K562 (cell line): Measurements from ENCODE around the gene ADCYAP1. TPM values are rescaled to one million over a fixed set of nuclear protein-coding genes. Genes with fewer than 3 reads are reported as not detected.

Source experiments
- ATAC-seq: fragments of 200-7000 bp; cut with Tn5 transposase; 3 replicates; pipeline ENCODE4 v1.9.1; 2020; ENCODE audit warnings: moderate library complexity
- BruUV-seq: library from RNA; stranded (reverse); fragments of 400-500 nt; replicated peaks from 2 replicates; lab custom pipeline; 2021; lab: Mats Ljungman, UMichigan
- CTCF ChIA-PET: fragments of 300-600 bp; formaldehyde crosslinking; extraction: SDS; loops from one replicate; lab custom pipeline; 2021; ENCODE audit warnings: low intra/inter-chr PET ratio; lab: Yijun Ruan, JAX
- POLR2A ChIA-PET: fragments of 300-600, 350-650 bp; sonication (Branson Sonifier 250); formaldehyde crosslinking; extraction: SDS; loops from one replicate; lab custom pipeline; 2021; ENCODE audit warnings: antibody characterized with exemption, inconsistent platforms; lab: Yijun Ruan, JAX
- DNase-seq, 4 experiments: peaks; one replicate each; pipeline versions ENCODE4 v3.0.0 to v3.0.0-alpha.2; 2011 to 2018; ENCODE audit warnings: low spot score in 3 of 4, mixed read lengths in 3 of 4; ENCODE audit errors: extremely low read depth in 1 of 4
- FAIRE-seq: peaks from 2 replicates; lab custom pipeline; 2011; peaks lifted over from hg19 to GRCh38; lab: Jason Lieb, UNC
- H2AFZ ChIP-seq: 2 replicates; pipeline ENCODE4 v1.6.0; 2011; ENCODE audit warnings: low read depth, low read length, control low read depth, inconsistent platforms
- H3K27ac ChIP-seq: fragments of 200-600 bp; 3 replicates; pipeline ENCODE4 v1.8.0; 2011; ENCODE audit warnings: low read depth, mild to moderate bottlenecking, control low read depth, inconsistent platforms, low read length, moderate library complexity, mixed read lengths; ENCODE audit errors: extremely low read depth
- H3K27me3 ChIP-seq, 2 experiments: fragments of 300-600 bp in 1 of 2; 2 replicates in 1 of 2; 3 replicates in 1 of 2; pipeline versions ENCODE4 v1.6.0 to v1.8.0; 2011; ENCODE audit warnings: inconsistent platforms in 2 of 2, low read length in 2 of 2, mild to moderate bottlenecking in 1 of 2, mixed read lengths in 1 of 2, moderate library complexity in 1 of 2; ENCODE audit not compliant: control insufficient read depth in 2 of 2, insufficient read depth in 2 of 2
- H3K36me3 ChIP-seq: fragments of 300-600 bp; 3 replicates; pipeline ENCODE4 v1.8.0; 2011; ENCODE audit warnings: mild to moderate bottlenecking, low read length, inconsistent platforms; ENCODE audit not compliant: control insufficient read depth, insufficient read depth
- H3K4me1 ChIP-seq, 2 experiments: fragments of 200-600 bp in 1 of 2; replicated peaks in 1 of 2; 2 replicates in 1 of 2; 3 replicates in 1 of 2; pipeline versions ENCODE4 v1.5.1 to v1.8.0; 2011; ENCODE audit warnings: inconsistent platforms in 2 of 2, low read length in 2 of 2, mild to moderate bottlenecking in 1 of 2, mixed read lengths in 1 of 2, moderate library complexity in 1 of 2; ENCODE audit not compliant: control insufficient read depth in 2 of 2, insufficient read depth in 2 of 2
- H3K4me2 ChIP-seq: 2 replicates; pipeline ENCODE4 v1.6.1; 2011; ENCODE audit warnings: low read length, control low read depth, inconsistent platforms, mixed read lengths; ENCODE audit not compliant: insufficient read depth
- H3K4me3 ChIP-seq: fragments of 200-600 bp; sonication (generic), shearing (Covaris generic); 2 replicates; pipeline ENCODE4 v1.5.1; 2016; ENCODE audit warnings: control low read depth, inconsistent platforms
- H3K79me2 ChIP-seq: fragments of 200-600 bp; 3 replicates; pipeline ENCODE4 v1.8.0; 2011; ENCODE audit warnings: low read length, inconsistent platforms; ENCODE audit not compliant: control insufficient read depth, insufficient read depth
- H3K9ac ChIP-seq, 2 experiments: 2 replicates each; pipeline versions ENCODE4 v1.6.0 to v1.6.1; 2011; ENCODE audit warnings: low read depth in 2 of 2, low read length in 2 of 2, control low read depth in 1 of 2, inconsistent platforms in 1 of 2, mild to moderate bottlenecking in 1 of 2, mixed read lengths in 1 of 2; ENCODE audit not compliant: insufficient read depth in 1 of 2
- H3K9me1 ChIP-seq: one replicate; pipeline ENCODE4 v1.6.0; 2011; ENCODE audit warnings: inconsistent platforms, mild to moderate bottlenecking, low read length, moderate library complexity; ENCODE audit not compliant: control insufficient read depth, insufficient read depth
- H3K9me3 ChIP-seq: replicated peaks from 2 replicates; pipeline ENCODE4 v1.5.1; 2011; ENCODE audit warnings: low read depth, low read length, inconsistent platforms; ENCODE audit not compliant: control insufficient read depth, insufficient read depth
- H4K20me1 ChIP-seq: replicated peaks from 2 replicates; pipeline ENCODE4 v1.6.1; 2011; ENCODE audit warnings: low read length, inconsistent platforms, mixed read lengths; ENCODE audit not compliant: control insufficient read depth, insufficient read depth
- BRD9 ChIP-seq: fragments of 450-650 bp; IDR thresholded peaks from 2 replicates; pipeline ENCODE4 v1.6.1; 2018; ENCODE audit warnings: low read depth; ENCODE audit not compliant: partially characterized antibody
- EHMT2 ChIP-seq: fragments of 450-650 bp; IDR thresholded peaks from 2 replicates; pipeline ENCODE4 v1.6.1; 2018; ENCODE audit warnings: antibody characterized with exemption
- ESRRB ChIP-seq: fragments of 250-450 bp; sonication (Bioruptor Pico); IDR thresholded peaks from 2 replicates; pipeline ENCODE4 v1.5.0; 2020; ENCODE audit warnings: mild to moderate bottlenecking, moderate library complexity, borderline replicate concordance
- FOXM1 ChIP-seq, 2 experiments: fragments of 450-650 bp in 1 of 2; sonication (generic) in 1 of 2; formaldehyde crosslinking in 1 of 2; IDR thresholded peaks; 2 replicates each; pipeline versions ENCODE4 v1.6.1 to v1.9.0; 2017 to 2022; ENCODE audit warnings: low read depth in 2 of 2, mild to moderate bottlenecking in 2 of 2, missing genetic modification reagents in 1 of 2, moderate library complexity in 1 of 2
- HDAC2 ChIP-seq: fragments of 450-650 bp; IDR thresholded peaks from 2 replicates; pipeline ENCODE4 v1.6.1; 2016; ENCODE audit warnings: mild to moderate bottlenecking
- JUN ChIP-seq, 2 experiments: sonication (generic) in 1 of 2; formaldehyde crosslinking in 1 of 2; IDR thresholded peaks; 2 replicates each; pipeline versions ENCODE4 v1.6.1 to v1.8.0; 2012 to 2022; ENCODE audit warnings: borderline replicate concordance in 2 of 2, mild to moderate bottlenecking in 2 of 2, improper control_type of control experiment in 1 of 2, low read depth in 1 of 2, low read length in 1 of 2, missing genetic modification reagents in 1 of 2
- MCM2 ChIP-seq: fragments of 450-650 bp; IDR thresholded peaks from 2 replicates; pipeline ENCODE4 v1.6.1; 2017; ENCODE audit warnings: low read depth, mild to moderate bottlenecking
- MCM7 ChIP-seq, 2 experiments: fragments of 450-650 bp; IDR thresholded peaks; 2 replicates each; pipeline ENCODE4 v1.6.1; 2016 to 2018
- MXI1 ChIP-seq: IDR thresholded peaks from 2 replicates; pipeline ENCODE4 v1.6.1; 2011; ENCODE audit warnings: low read depth, mild to moderate bottlenecking, improper control_type of control experiment, low read length
- RBM34 ChIP-seq: fragments of 200-400 bp; formaldehyde crosslinking; IDR thresholded peaks from 2 replicates; pipeline ENCODE4 v1.6.1; 2018; ENCODE audit warnings: low read length, borderline replicate concordance; ENCODE audit not compliant: insufficient read depth
- SMARCA4 ChIP-seq: fragments of 450-650 bp; IDR thresholded peaks from 2 replicates; pipeline ENCODE4 v1.6.1; 2016
- TOE1 ChIP-seq, 2 experiments: fragments of 450-650 bp in 1 of 2; sonication (generic) in 1 of 2; formaldehyde crosslinking in 1 of 2; IDR thresholded peaks; 2 replicates each; pipeline versions ENCODE4 v1.7.1 to v1.8.0; 2016 to 2022; ENCODE audit warnings: borderline replicate concordance in 2 of 2, mild to moderate bottlenecking in 2 of 2, antibody characterized with exemption in 1 of 2, inconsistent platforms in 1 of 2, low read depth in 1 of 2, missing genetic modification reagents in 1 of 2, moderate library complexity in 1 of 2
- ZKSCAN8 ChIP-seq: fragments of 200-800 bp; sonication (Bioruptor generic); IDR thresholded peaks from 2 replicates; pipeline ENCODE4 v1.6.1; 2016; ENCODE audit warnings: missing genetic modification characterization, missing compliant biosample characterization
- ZNF436 ChIP-seq: fragments of 250-450, 450-650 bp; sonication (Bioruptor Pico); formaldehyde crosslinking; IDR thresholded peaks from 2 replicates; pipeline ENCODE4 v1.7.0; 2020; ENCODE audit warnings: mild to moderate bottlenecking
- ZNF583 ChIP-seq: fragments of 250-450 bp; sonication (Bioruptor Pico); IDR thresholded peaks from 2 replicates; pipeline ENCODE4 v1.4.0; 2020
- ZNF696 ChIP-seq: fragments of 250-450 bp; sonication (Bioruptor Pico); conservative IDR thresholded peaks from 2 replicates; pipeline ENCODE4 v1.4.0; 2020; ENCODE audit warnings: mild to moderate bottlenecking, moderate library complexity
- WGBS: fragments of 100-300 bp; shearing (Covaris generic); methylation state at CpG from one replicate; pipeline ENCODE4 v1.1.6; 2016; ENCODE audit warnings: low coverage, mixed read lengths; ENCODE audit not compliant: insufficient coverage; ENCODE audit errors: missing lambda C conversion rate; 5-methylcytosine and 5-hydroxymethylcytosine counted together
- in situ Hi-C: fragments of 300-500 bp; cut with MboI; formaldehyde crosslinking; loops from 4 replicates; pipeline ENCODE4 v1.15.0; 2018; ENCODE audit warnings: inconsistent platforms, mixed read lengths
- intact Hi-C: fragments of 100-400 bp; cut with micrococcal nuclease; formaldehyde crosslinking; loops from 2 replicates; pipeline ENCODE4 v1.14.2; 2022
- polyA plus RNA-seq, 8 experiments: library from polyadenylated mRNA; depleted of rRNA in 4 of 8; stranded (reverse) in 5 of 8; unstranded in 3 of 8; fragments of >200 nt; fragmentation: Nextera tagmentation in 2 of 8; fragmentation: Illumina TruSeq in 1 of 8; extraction: Ambion mirVana in 2 of 8; extraction: Trizol in 1 of 8; gene quantifications; 2 replicates each; pipeline versions ENCODE4 v1.2.1 to v1.2.3, GENCODE V29; 2011 to 2014; ENCODE audit warnings: inconsistent platforms in 1 of 8, missing spikeins in 1 of 8
- total RNA-seq, 7 experiments: library from RNA; depleted of rRNA in 6 of 7; stranded (reverse); fragments of >200 nt in 6 of 7; fragmentation: Illumina TruSeq in 2 of 7; extraction: Trizol in 2 of 7; gene quantifications; 2 replicates each; pipeline versions ENCODE4 v1.2.1 to v1.2.3, GENCODE V29; 2011 to 2021; ENCODE audit warnings: low replicate concordance in 1 of 7

ADCYAP1 gene
- total and polyA plus RNA-seq, 9 of the 15 experiments (the other 6 are each of a cell fraction or from before 2014, with no cell fraction given), result 0.03 TPM; not detected in 8

GRCh38 chr18:908758-909724 lies 4.4 kb downstream of the ADCYAP1 start (continued):
- TF ChIP-seq ZNF583 (CRISPR knock-in tag) (no peak), ESRRB (no peak), JUN (IDR thresholded peaks at IDR 0.05; ENCODE audit: borderline replicate concordance, low read depth, low read length) (no peak), JUN (CRISPR knock-in tag; IDR thresholded peaks at IDR 0.05; ENCODE audit: borderline replicate concordance) (no peak), ZKSCAN8 (CRISPR knock-in tag) (no peak), MCM2 (no peak), HDAC2 (no peak), RBM34 (no peak), SMARCA4 (no peak), EHMT2 (no peak)

GRCh38 chr18:910247-910646 lies 5.6 kb downstream of the ADCYAP1 start:
- intact Hi-C loops, result loop anchor here (5.0 kb wide), 2 partner anchors 33 to 48 kb away; no protein-coding TSS in a partner anchor
- POLR2A ChIA-PET, result interaction anchor here (0.8 kb wide), 1 partner anchor 381 kb away, joined by 3 read pairs; no protein-coding TSS in a partner anchor
- no TSS peak for BruUV-seq
- TF ChIP-seq MCM7 (IDR thresholded peaks at IDR 0.05), result no peak
- TF ChIP-seq MXI1, result no peak
- TF ChIP-seq ZNF436, result no peak
- no peak for TF ChIP-seq ZNF696 (CRISPR knock-in tag)
- TF ChIP-seq FOXM1 (IDR thresholded peaks at IDR 0.05; ENCODE audit: low read depth), result no peak
- no peak for TF ChIP-seq FOXM1 (CRISPR knock-in tag; IDR thresholded peaks at IDR 0.05; ENCODE audit: low read depth)
- TF ChIP-seq BRD9, result no peak
- TF ChIP-seq TOE1 (IDR thresholded peaks at IDR 0.05; ENCODE audit: borderline replicate concordance), result no peak
- TF ChIP-seq TOE1 (CRISPR knock-in tag; IDR thresholded peaks at IDR 0.05; ENCODE audit: borderline replicate concordance, low read depth), result no peak

More at GRCh38 chr18:910247-910646, 5.6 kb downstream of the ADCYAP1 start:
- no peaks in the 10 kb centered on the region for H3K9me3 ChIP-seq
- peaks cover 0 to 35% of the 10 kb centered on the region in 2 experiments; a peak in 3 of 5 replicates for H3K4me1 ChIP-seq
- CTCF ChIA-PET, result no interaction called here
- no peak for FAIRE-seq
- peaks cover 40 to 56% of the 10 kb centered on the region in 2 experiments; a peak in 4 of 5 replicates for H3K27me3 ChIP-seq
- 4% methylated on average over 5 of the region's 5 CpGs for WGBS
- H3K79me2 ChIP-seq, result no peaks in the 10 kb centered on the region
- H3K9ac ChIP-seq, result no peak overlapping the region
- no peak for DNase-seq
- in situ Hi-C loops, result no loop called here
- H4K20me1 ChIP-seq, result no peaks in the 10 kb centered on the region
- H3K27ac ChIP-seq, result no peak overlapping the region
- no peaks in the 10 kb centered on the region for H3K9me1 ChIP-seq
- H2AFZ ChIP-seq, result no peak overlapping the region
- no peaks in the 10 kb centered on the region for H3K36me3 ChIP-seq
- H3K4me2 ChIP-seq, result no peak overlapping the region
- no peak for ATAC-seq
- H3K4me3 ChIP-seq, result no peak overlapping the region
